Measurements from ENCODE around the gene RCAN3.

RCAN3 gene

DNA sequence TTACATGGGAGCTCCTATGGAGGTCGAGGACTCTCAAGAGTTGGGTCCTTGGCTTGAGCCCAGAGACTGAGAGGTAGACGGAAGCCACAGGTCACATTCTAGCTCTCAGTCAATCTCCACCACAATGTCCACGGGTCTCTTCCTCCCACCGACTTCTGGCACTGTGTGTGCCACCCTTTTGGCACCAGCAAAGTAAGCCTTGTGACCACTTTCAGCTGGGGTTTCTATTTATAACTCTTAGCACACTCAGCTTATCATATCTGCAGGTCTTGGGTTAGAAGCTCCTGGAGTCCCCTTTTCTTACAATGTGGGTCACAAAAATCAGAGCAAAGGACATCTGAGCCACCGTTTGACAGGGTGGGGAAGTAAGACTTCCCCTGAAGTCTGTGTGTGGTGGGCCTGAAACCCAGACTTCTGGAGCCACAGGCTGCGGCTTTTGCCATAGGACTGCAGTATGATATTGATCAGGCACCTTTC is 81.6 kb downstream of the RCAN3 start:
- no peak for DNase-seq (ENCODE audit: low read depth)

DNA sequence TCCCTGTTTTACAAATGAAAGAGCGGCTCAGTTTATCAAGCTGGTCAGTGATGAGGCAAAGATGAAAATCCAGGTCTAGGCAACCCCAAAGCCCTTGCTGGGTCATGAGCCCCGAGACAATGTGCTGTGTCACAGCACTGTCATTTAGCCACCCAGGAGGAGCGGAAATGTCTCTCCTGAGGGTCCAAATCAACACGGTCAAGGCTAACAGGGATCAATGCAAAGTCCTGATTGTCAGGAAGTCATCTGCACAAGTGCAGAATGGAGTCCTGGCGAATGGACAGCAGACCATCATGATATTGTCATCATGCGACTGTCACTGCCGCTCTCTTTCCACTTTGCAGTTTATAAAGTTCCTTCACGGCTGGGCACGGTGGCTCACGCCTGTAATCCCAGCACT is 83.5 kb downstream of the RCAN3 start:
- no peak for DNase-seq (ENCODE audit: low read depth)

- DNase-seq (ENCODE audit: low read depth) = no peak
These were observed 84.6 kb downstream of the RCAN3 start for GRCh38 chr1:24586970-24587820.

- no peak for DNase-seq (ENCODE audit: low read depth)
These were observed 85.9 kb downstream of the RCAN3 start for GRCh38 chr1:24588573-24588972.

- no peak for DNase-seq (ENCODE audit: low read depth)
These were observed 86.6 kb downstream of the RCAN3 start for GRCh38 chr1:24589200-24589599.
